Thyroid gland (tissue), 4 donors: ENCODE results near the gene GCNT4. TPM values are rescaled to one million over a fixed set of nuclear protein-coding genes. Genes with fewer than 3 reads are reported as not detected.

Experiments used
- DNase-seq, 2 donors: peaks; one replicate each; pipeline ENCODE4 v3.0.0-alpha.2; 2019
- H3K27ac ChIP-seq, 3 donors: fragments of 200-600 bp; sonication (generic); 1 replicate in 2 of 3; 2 replicates in 1 of 3; pipeline ENCODE4 v1.5.1; 2016 to 2019; ENCODE audit warnings: mild to moderate bottlenecking in 1 of 3, moderate library complexity in 1 of 3
- H3K27me3 ChIP-seq: fragments of 200-600 bp; sonication (generic); one replicate; pipeline ENCODE4 v1.5.1; 2019
- H3K36me3 ChIP-seq, 2 donors: fragments of 200-600 bp; sonication (generic); one replicate each; pipeline ENCODE4 v1.5.1; 2016 to 2019
- H3K4me1 ChIP-seq, 2 donors: fragments of 200-600 bp; sonication (generic); one replicate each; pipeline ENCODE4 v1.5.1; 2017 to 2019
- H3K4me3 ChIP-seq, 3 donors: fragments of 200-600 bp; sonication (generic); replicated peaks in 1 of 3; 1 replicate in 2 of 3; 2 replicates in 1 of 3; pipeline ENCODE4 v1.5.1; 2016; ENCODE audit warnings: mild to moderate bottlenecking in 1 of 3
- H3K9me3 ChIP-seq: fragments of 200-600 bp; sonication (generic); one replicate; pipeline ENCODE4 v1.5.1; 2017
- POLR2A ChIP-seq, 2 donors: fragments of 450-650 bp; IDR thresholded peaks; one replicate each; pipeline ENCODE4 v1.6.1; 2017; ENCODE audit warnings: antibody characterized with exemption in 2 of 2, mild to moderate bottlenecking in 2 of 2, moderate library complexity in 1 of 2
- WGBS, 2 donors: methylation state at CpG; one replicate each; pipeline ENCODE4 v1.1.5; 2017; 5-methylcytosine and 5-hydroxymethylcytosine counted together
- intact Hi-C: fragments of 100-400 bp; cut with DNase I; formaldehyde crosslinking; loops from one replicate; pipeline ENCODE4 v1.15.1; 2023
- small RNA-seq: library from RNA; depleted of rRNA; stranded (forward); fragments of <200 nt; gene quantifications from one replicate; pipeline ENCODE3, GENCODE V24; 2016
- total RNA-seq, 4 donors: library from RNA; depleted of rRNA; stranded (reverse); fragments of >200 nt; gene quantifications; one replicate each; pipeline ENCODE4 v1.2.3, GENCODE V29; 2016
- TF ChIP-seq, protein P1 (sequence below), 6 experiments: fragments of 200-600 bp in 3 of 6; fragments of 450-650 bp in 3 of 6; sonication (generic) in 3 of 6; IDR thresholded peaks; one replicate each; pipeline ENCODE4 v1.5.1; 2016 to 2019; ENCODE audit warnings: antibody characterized with exemption in 6 of 6, mild to moderate bottlenecking in 2 of 6, inconsistent platforms in 1 of 6, moderate library complexity in 1 of 6

Gene GCNT4
- total RNA-seq, 4 donors from 2014 or later: 0.94 to 3.1 (median 1.5) TPM

DNA sequence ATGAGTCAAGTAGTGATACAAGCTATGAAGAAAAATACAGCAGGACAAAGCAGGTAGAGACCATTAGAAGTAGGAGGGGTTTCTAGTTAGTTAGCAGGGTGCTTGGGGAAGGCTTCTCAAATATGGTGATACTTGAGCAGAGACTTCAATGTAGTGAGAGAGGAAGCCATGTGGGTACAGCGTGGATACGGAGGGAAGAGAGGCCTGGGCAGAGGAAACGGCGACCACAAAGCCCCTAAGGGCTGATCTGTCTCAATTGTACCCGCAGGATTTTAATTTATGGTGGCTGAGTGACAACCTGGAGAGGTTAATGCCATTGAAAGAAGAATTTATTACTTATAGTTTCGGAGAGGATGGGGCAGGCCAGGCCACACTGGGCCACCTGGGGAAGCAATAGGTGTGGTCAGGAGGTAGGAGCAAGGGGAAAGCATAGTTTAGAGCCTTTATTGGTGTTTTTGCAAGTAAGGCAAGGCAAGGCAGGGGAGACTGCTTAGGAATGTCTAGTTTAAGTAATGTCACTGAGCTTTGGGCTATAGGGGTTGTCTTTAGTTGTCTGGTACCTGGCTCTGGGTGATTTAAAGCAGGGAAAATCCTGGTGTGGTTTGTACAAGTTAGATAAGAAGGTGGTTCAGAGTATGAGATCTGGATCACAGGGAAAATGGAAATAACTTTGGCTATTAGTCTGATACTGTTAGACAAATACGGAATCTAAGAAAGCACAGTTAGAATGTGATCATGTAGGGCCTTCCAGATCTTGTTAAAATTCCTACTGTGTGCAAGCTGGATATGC is 42.6 kb downstream of the GCNT4 start:
- WGBS, 2 donors: 83% methylated on average over 7 of the region's 7 CpGs
- TF ChIP-seq POLR2A (IDR thresholded peaks at IDR 0.05): no peak
- TF ChIP-seq, protein P1, sequence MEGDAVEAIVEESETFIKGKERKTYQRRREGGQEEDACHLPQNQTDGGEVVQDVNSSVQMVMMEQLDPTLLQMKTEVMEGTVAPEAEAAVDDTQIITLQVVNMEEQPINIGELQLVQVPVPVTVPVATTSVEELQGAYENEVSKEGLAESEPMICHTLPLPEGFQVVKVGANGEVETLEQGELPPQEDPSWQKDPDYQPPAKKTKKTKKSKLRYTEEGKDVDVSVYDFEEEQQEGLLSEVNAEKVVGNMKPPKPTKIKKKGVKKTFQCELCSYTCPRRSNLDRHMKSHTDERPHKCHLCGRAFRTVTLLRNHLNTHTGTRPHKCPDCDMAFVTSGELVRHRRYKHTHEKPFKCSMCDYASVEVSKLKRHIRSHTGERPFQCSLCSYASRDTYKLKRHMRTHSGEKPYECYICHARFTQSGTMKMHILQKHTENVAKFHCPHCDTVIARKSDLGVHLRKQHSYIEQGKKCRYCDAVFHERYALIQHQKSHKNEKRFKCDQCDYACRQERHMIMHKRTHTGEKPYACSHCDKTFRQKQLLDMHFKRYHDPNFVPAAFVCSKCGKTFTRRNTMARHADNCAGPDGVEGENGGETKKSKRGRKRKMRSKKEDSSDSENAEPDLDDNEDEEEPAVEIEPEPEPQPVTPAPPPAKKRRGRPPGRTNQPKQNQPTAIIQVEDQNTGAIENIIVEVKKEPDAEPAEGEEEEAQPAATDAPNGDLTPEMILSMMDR (IDR thresholded peaks at IDR 0.05): no peak
- intact Hi-C loops: no loop called here

DNA sequence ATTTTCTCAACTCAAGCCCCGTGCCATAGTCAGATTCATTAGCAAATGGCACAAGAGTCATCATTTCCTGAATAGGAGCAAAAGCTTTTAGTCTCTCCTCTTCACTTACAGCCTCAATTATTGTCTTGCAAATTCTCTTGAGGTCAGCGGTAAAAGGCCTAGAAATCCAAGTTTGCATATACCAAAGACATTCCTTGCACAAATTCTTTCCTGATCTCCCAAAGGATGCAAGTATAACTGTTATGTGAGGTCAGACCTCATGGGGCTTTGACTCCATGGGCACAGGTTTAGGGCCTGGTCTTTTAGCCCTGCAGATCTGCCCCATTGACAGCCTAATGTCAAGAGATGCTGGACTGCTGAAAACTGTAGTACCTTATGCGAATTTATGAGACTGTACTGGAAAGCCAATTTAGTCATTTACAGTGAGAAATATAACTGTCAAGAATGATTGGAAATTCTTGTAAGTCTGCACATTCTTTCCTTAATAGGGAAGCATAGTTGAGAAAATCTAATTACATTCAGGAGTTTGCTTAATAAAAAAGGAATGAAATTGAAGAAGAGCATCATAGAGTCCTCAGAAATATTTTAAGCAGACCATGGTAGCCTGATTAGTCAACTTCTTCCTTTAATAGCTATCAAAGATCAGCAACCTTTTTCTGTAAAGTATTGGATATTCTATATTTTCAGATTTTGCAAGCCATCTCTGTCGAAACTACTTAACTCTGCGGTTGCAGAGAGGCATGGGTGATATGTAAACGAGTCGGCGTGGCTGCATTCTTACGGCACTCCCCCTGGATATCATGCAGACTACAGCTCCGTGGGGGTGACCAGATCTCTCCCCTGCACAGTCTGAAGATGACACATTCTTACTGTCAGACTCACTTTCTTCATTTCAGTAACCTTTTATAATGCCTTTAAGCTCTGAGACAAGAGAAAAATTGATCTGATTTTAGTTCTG is 45.2 kb downstream of the GCNT4 start:
- Histone ChIP-seq H3K27ac (no peak overlapping the region), H3K9me3 (no peaks in the 10 kb centered on the region), H3K4me3 (no peak overlapping the region), H3K36me3 (no peaks in the 10 kb centered on the region), H3K4me1 (no peaks in the 10 kb centered on the region), H3K27me3 (no peaks in the 10 kb centered on the region)
- WGBS, 2 donors: 76 to 77% methylated on average over 10 of the region's 10 CpGs
- intact Hi-C loops: no loop called here
- no peak for DNase-seq
- TF ChIP-seq POLR2A (IDR thresholded peaks at IDR 0.05): no peak
- TF ChIP-seq, protein P1 (IDR thresholded peaks at IDR 0.05): no peak

More for the DNA sequence above, 42.6 kb downstream of the GCNT4 start:
- H3K36me3 ChIP-seq: no peaks in the 10 kb centered on the region
- no peak overlapping the region for H3K4me3 ChIP-seq
- H3K27ac ChIP-seq: no peak overlapping the region
- H3K27me3 ChIP-seq: no peaks in the 10 kb centered on the region
- no peaks in the 10 kb centered on the region for H3K4me1 ChIP-seq
- H3K9me3 ChIP-seq: no peaks in the 10 kb centered on the region
- DNase-seq: no peak

DNA sequence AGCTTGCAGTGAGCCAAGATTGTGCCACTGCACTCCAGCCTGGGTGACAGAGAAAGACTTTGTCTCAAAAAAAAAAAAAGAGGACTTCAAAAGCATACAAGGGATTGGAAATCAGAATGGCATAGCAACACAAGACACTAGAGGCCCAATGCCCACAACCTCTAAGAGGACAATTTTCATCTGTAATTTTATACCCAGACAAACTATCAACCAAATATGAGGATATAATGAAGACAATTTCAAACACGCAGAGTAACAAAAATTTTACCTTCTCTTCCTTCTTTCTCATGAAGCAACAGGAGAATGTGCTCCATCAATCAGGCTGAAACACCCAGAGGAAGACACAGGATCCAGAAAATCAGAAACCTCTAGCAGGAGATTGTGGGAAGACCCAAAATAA is 46.8 kb downstream of the GCNT4 start:
- Histone ChIP-seq H3K4me3 (no peak overlapping the region), H3K27me3 (no peaks in the 10 kb centered on the region), H3K9me3 (no peaks in the 10 kb centered on the region), H3K4me1 (no peaks in the 10 kb centered on the region), H3K36me3 (no peaks in the 10 kb centered on the region), H3K27ac (no peak overlapping the region)
- no peak for DNase-seq
- 97 to 100% methylated on average over 1 of the region's 1 CpG for WGBS, 2 donors
- TF ChIP-seq, protein P1 (IDR thresholded peaks at IDR 0.05): no peak
- intact Hi-C loops: no loop called here

Small RNA genes lying within 50 kb of the gene (small RNA-seq; reads per million reads assigned to genes)
- not detected for gene AC093259.1

Other genes starting within 250 kb of the GCNT4 start
- gene FAM169A, start 186.2 kb downstream of the GCNT4 start, total RNA-seq: 10 to 100 TPM; 12.9 to 45.0 (median 27.5) TPM
- gene ANKRD31, start 184.3 kb upstream of the GCNT4 start, total RNA-seq: under 1 TPM; 0.11 to 0.81 (median 0.33) TPM